IMR-90 (cell line): ENCODE results near the gene ARAP1. TPM values are rescaled to one million over a fixed set of nuclear protein-coding genes. Genes with fewer than 3 reads are reported as not detected.

Experiments
- ATAC-seq: fragments of 200-7000 bp; cut with Tn5 transposase; 2 replicates; pipeline ENCODE4 v1.9.1; 2020; ENCODE audit warnings: low read depth, mild to moderate bottlenecking, moderate library complexity
- BruUV-seq: library from RNA; stranded (reverse); fragments of 400-500 nt; replicated peaks from 2 replicates; lab custom pipeline; 2021; lab: Mats Ljungman, UMichigan
- CTCF ChIA-PET: fragments of 300-600 bp; formaldehyde crosslinking; extraction: SDS; loops from one replicate; lab custom pipeline; 2021; ENCODE audit warnings: antibody characterized with exemption; lab: Yijun Ruan, JAX
- POLR2A ChIA-PET: fragments of 300-600 bp; sonication (Branson Sonifier 250); formaldehyde crosslinking; loops from one replicate; lab custom pipeline; 2022; ENCODE audit warnings: antibody characterized with exemption; ENCODE audit not compliant: unreplicated experiment; lab: Charles Lee
- DNase-seq: peaks from one replicate; pipeline ENCODE4 v3.0.0; 2013
- H2AFZ ChIP-seq: replicated peaks from 2 replicates; pipeline ENCODE3; 2013; ENCODE audit warnings: low read length, mild to moderate bottlenecking; ENCODE audit not compliant: poor library complexity
- H2AK5ac ChIP-seq: 2 replicates; pipeline ENCODE4 v1.6.1; 2013; ENCODE audit warnings: low read depth, low read length, inconsistent platforms
- H2AK9ac ChIP-seq: replicated peaks from 2 replicates; pipeline ENCODE3; 2013; ENCODE audit warnings: mild to moderate bottlenecking, low read depth, low read length, moderate library complexity; ENCODE audit not compliant: poor library complexity
- H2BK120ac ChIP-seq: 2 replicates; pipeline ENCODE4 v1.6.1; 2013; ENCODE audit warnings: low read depth, low read length, inconsistent platforms
- H2BK15ac ChIP-seq: 3 replicates; pipeline ENCODE4 v1.6.1; 2013; ENCODE audit warnings: low read depth, low read length, inconsistent platforms
- H2BK20ac ChIP-seq: 2 replicates; pipeline ENCODE4 v1.6.1; 2013; ENCODE audit warnings: low read depth, mild to moderate bottlenecking, inconsistent platforms, low read length, moderate library complexity
- H2BK5ac ChIP-seq: 2 replicates; pipeline ENCODE4 v1.6.1; 2013; ENCODE audit warnings: mild to moderate bottlenecking, low read depth, low read length, inconsistent platforms; ENCODE audit not compliant: poor library complexity, severe bottlenecking
- H3K14ac ChIP-seq: replicated peaks from 2 replicates; pipeline ENCODE4 v1.6.1; 2013; ENCODE audit warnings: low read depth, low read length, inconsistent platforms
- H3K18ac ChIP-seq: 2 replicates; pipeline ENCODE4 v1.6.1; 2013; ENCODE audit warnings: low read depth, low read length, control low read depth
- H3K23ac ChIP-seq: 2 replicates; pipeline ENCODE4 v1.6.1; 2013; ENCODE audit warnings: low read depth, low read length, inconsistent platforms
- H3K27ac ChIP-seq: 2 replicates; pipeline ENCODE4 v1.5.1; 2013; ENCODE audit warnings: mild to moderate bottlenecking, control low read depth, low read length; ENCODE audit not compliant: insufficient read depth
- H3K27me3 ChIP-seq: 2 replicates; pipeline ENCODE4 v1.6.1; 2013; ENCODE audit warnings: low read length; ENCODE audit not compliant: control insufficient read depth, insufficient read depth
- H3K36me3 ChIP-seq: 2 replicates; pipeline ENCODE4 v1.6.1; 2013; ENCODE audit warnings: low read length, mixed read lengths; ENCODE audit not compliant: control insufficient read depth, insufficient read depth
- H3K4ac ChIP-seq: 2 replicates; pipeline ENCODE4 v1.6.1; 2013; ENCODE audit warnings: low read depth, low read length, inconsistent platforms
- H3K4me1 ChIP-seq: 2 replicates; pipeline ENCODE4 v1.6.1; 2013; ENCODE audit warnings: low read length, mixed read lengths; ENCODE audit not compliant: control insufficient read depth, insufficient read depth
- H3K4me2 ChIP-seq: 2 replicates; pipeline ENCODE4 v1.6.1; 2013; ENCODE audit warnings: low read depth, mild to moderate bottlenecking, control low read depth, low read length, moderate library complexity
- H3K4me3 ChIP-seq: 2 replicates; pipeline ENCODE4 v1.5.1; 2013; ENCODE audit warnings: low read depth, mild to moderate bottlenecking, control low read depth, low read length, moderate library complexity; ENCODE audit not compliant: insufficient read depth
- H3K56ac ChIP-seq: 2 replicates; pipeline ENCODE4 v1.6.1; 2013; ENCODE audit warnings: low read length, inconsistent platforms; ENCODE audit not compliant: insufficient read depth; ENCODE audit errors: extremely low read depth
- H3K79me1 ChIP-seq, 2 experiments: 2 replicates each; pipeline ENCODE4 v1.6.1; 2013; ENCODE audit warnings: low read length in 2 of 2, inconsistent platforms in 1 of 2, low read depth in 1 of 2
- H3K9ac ChIP-seq: 2 replicates; pipeline ENCODE4 v1.6.1; 2013; ENCODE audit warnings: low read depth, low read length, control low read depth
- H3K9me1 ChIP-seq: 2 replicates; pipeline ENCODE4 v1.6.1; 2013; ENCODE audit warnings: low read length, inconsistent platforms; ENCODE audit not compliant: insufficient read depth
- H3K9me3 ChIP-seq: 2 replicates; pipeline ENCODE4 v1.6.1; 2013; ENCODE audit warnings: low read length; ENCODE audit not compliant: control insufficient read depth, insufficient read depth
- H4K20me1 ChIP-seq: 2 replicates; pipeline ENCODE4 v1.6.1; 2013; ENCODE audit warnings: low read length, inconsistent platforms; ENCODE audit not compliant: insufficient read depth
- H4K5ac ChIP-seq: 2 replicates; pipeline ENCODE4 v1.6.1; 2013; ENCODE audit warnings: mild to moderate bottlenecking, low read depth, low read length, control low read depth
- H4K8ac ChIP-seq, 2 experiments: 2 replicates each; pipeline ENCODE4 v1.6.1; 2013; ENCODE audit warnings: low read depth in 2 of 2, low read length in 2 of 2, control low read depth in 1 of 2, inconsistent platforms in 1 of 2
- H4K91ac ChIP-seq: 2 replicates; pipeline ENCODE4 v1.6.1; 2013; ENCODE audit warnings: low read depth, low read length, inconsistent platforms; ENCODE audit not compliant: insufficient read depth
- CEBPB ChIP-seq: IDR thresholded peaks from 2 replicates; pipeline ENCODE4 v1.6.1; 2012; ENCODE audit warnings: low read depth, low read length, improper control_type of control experiment
- CHD1 ChIP-seq: IDR thresholded peaks from 2 replicates; pipeline ENCODE4 v1.6.1; 2012; ENCODE audit warnings: low read depth, low read length, improper control_type of control experiment
- ELK1 ChIP-seq: fragments of 150-350 bp; IDR thresholded peaks from 2 replicates; pipeline ENCODE4 v1.6.1; 2016; ENCODE audit warnings: low read depth, mild to moderate bottlenecking, low read length, moderate library complexity, borderline replicate concordance
- FOS ChIP-seq: fragments of 150-350 bp; IDR thresholded peaks from 2 replicates; pipeline ENCODE4 v1.6.1; 2016; ENCODE audit warnings: low read depth, low read length
- MAFK ChIP-seq: IDR thresholded peaks from 2 replicates; pipeline ENCODE4 v1.6.1; 2012; ENCODE audit warnings: low read depth, low read length, improper control_type of control experiment
- MAZ ChIP-seq: IDR thresholded peaks from 2 replicates; pipeline ENCODE4 v1.6.1; 2012; ENCODE audit warnings: low read depth, mild to moderate bottlenecking, low read length, improper control_type of control experiment, moderate library complexity, borderline replicate concordance
- MXI1 ChIP-seq: IDR thresholded peaks from 2 replicates; pipeline ENCODE4 v1.6.1; 2012; ENCODE audit warnings: low read depth, mild to moderate bottlenecking, low read length, moderate library complexity, borderline replicate concordance
- POLR2A ChIP-seq: IDR thresholded peaks from 2 replicates; pipeline ENCODE4 v1.6.1; 2012; ENCODE audit warnings: mild to moderate bottlenecking, low read depth, low read length
- RAD21 ChIP-seq: IDR thresholded peaks from 2 replicates; pipeline ENCODE4 v1.6.1; 2012; ENCODE audit warnings: low read length, improper control_type of control experiment
- RFX5 ChIP-seq: IDR thresholded peaks from 2 replicates; pipeline ENCODE4 v1.8.0; 2012; ENCODE audit warnings: low read depth, mild to moderate bottlenecking, low read length, moderate library complexity
- SMC3 ChIP-seq: fragments of 150-350 bp; IDR thresholded peaks from 2 replicates; pipeline ENCODE4 v1.6.1; 2016; ENCODE audit warnings: low read depth, mild to moderate bottlenecking, antibody characterized with exemption, low read length, moderate library complexity
- USF2 ChIP-seq: fragments of 150-350 bp; IDR thresholded peaks from 2 replicates; pipeline ENCODE4 v1.6.1; 2017; ENCODE audit warnings: mild to moderate bottlenecking, antibody characterized with exemption, low read length, low read depth
- WGBS, 2 experiments: methylation state at CpG; one replicate each; pipeline versions ENCODE4 v1.1.5 to v1.1.7; 2013; ENCODE audit warnings: missing lambda C conversion rate in 2 of 2; ENCODE audit not compliant: insufficient read length in 1 of 2; ENCODE audit errors: extremely low coverage in 2 of 2; 5-methylcytosine and 5-hydroxymethylcytosine counted together
- dilution Hi-C: fragments of 300-500 bp; cut with HindIII; formaldehyde crosslinking; loops from one replicate; pipeline ENCODE4 v1.14.3; 2018; ENCODE audit warnings: low sequenced_read_pairs; ENCODE audit not compliant: unreplicated experiment
- in situ Hi-C: fragments of 300-500 bp; cut with MboI; formaldehyde crosslinking; loops from 3 replicates; pipeline ENCODE4 v1.14.3; 2019; ENCODE audit warnings: low sequenced_read_pairs, inconsistent platforms, mixed read lengths
- intact Hi-C: fragments of 100-400 bp; cut with micrococcal nuclease; formaldehyde crosslinking; loops from 2 replicates; pipeline ENCODE4 v1.10.0; 2022
- polyA plus RNA-seq, 3 experiments: library from polyadenylated mRNA; depleted of rRNA; stranded (reverse); fragments of >200 nt; gene quantifications; 2 replicates each; pipeline ENCODE4 v1.2.3, GENCODE V29; 2012; ENCODE audit warnings: low replicate concordance in 1 of 3
- total RNA-seq: library from RNA; depleted of rRNA; stranded (reverse); fragments of >200 nt; gene quantifications from 2 replicates; pipeline ENCODE4 v1.2.3, GENCODE V29; 2012

Gene ARAP1
- total and polyA plus RNA-seq, 2 of the 4 experiments (the other 2 are of a cell fraction), result 37.6 to 63.1 TPM

GRCh38 chr11:72639502-72640375 is 112.5 kb downstream of the ARAP1 start (continued):
- TF ChIP-seq ELK1, result no peak

GRCh38 chr11:72637926-72638325 is 114.3 kb downstream of the ARAP1 start:
- in situ Hi-C loops (no loop called here), intact Hi-C loops (no loop called here), dilution Hi-C loops (no loop called here)
- Histone ChIP-seq H4K91ac (no peak overlapping the region), H2BK120ac (no peak overlapping the region), H4K5ac (no peak overlapping the region), H3K27me3 (peaks cover 90% of the 10 kb centered on the region), H3K9me3 (peaks cover 5% of the 10 kb centered on the region; the same call in 1 of the 2 replicates), H3K9me1 (no peaks in the 10 kb centered on the region), H2AK5ac (no peak overlapping the region), H3K27ac (no peak overlapping the region), H3K18ac (no peak overlapping the region), H2BK15ac (no peak overlapping the region), H4K8ac (no peak overlapping the region), H2AK9ac (no peak overlapping the region), H3K56ac (no peak overlapping the region), H3K36me3 (no peaks in the 10 kb centered on the region), H3K9ac (no peak overlapping the region), H3K4ac (no peak overlapping the region), H3K23ac (no peak overlapping the region), H2AFZ (no peak overlapping the region), H3K4me3 (no peak overlapping the region), H4K20me1 (no peaks in the 10 kb centered on the region), H3K4me2 (no peak overlapping the region), H3K79me1 (no peaks in the 10 kb centered on the region), H2BK20ac (no peak overlapping the region), H2BK5ac (no peak overlapping the region), H3K4me1 (0 out of 2 replicates have a peak, but pooled peaks cover 2% of the 10 kb centered on the region), H3K14ac (no peak overlapping the region)
- ChIA-PET POLR2A (no interaction called here), CTCF (no interaction called here)
- no TSS peak for BruUV-seq
- no peak for DNase-seq
- TF ChIP-seq MAFK, result no peak
- TF ChIP-seq MXI1, result no peak
- no peak for TF ChIP-seq ELK1
- no peak for TF ChIP-seq POLR2A
- no peak for TF ChIP-seq RFX5
- no peak for TF ChIP-seq CEBPB
- TF ChIP-seq MAZ, result no peak
- TF ChIP-seq RAD21, result no peak
- TF ChIP-seq SMC3, result no peak
- TF ChIP-seq CHD1, result no peak
- no peak for TF ChIP-seq USF2
- TF ChIP-seq FOS, result no peak
- ATAC-seq, result no peak
- 15% methylated on average over 4 of the region's 8 CpGs; no CpG with 5 or more reads in 1 of the 2 experiments for WGBS, 2 experiments
